GM12891 (cell line): Measurements from ENCODE around the gene PGS1.

Experiments
- DNase-seq: peaks from one replicate; pipeline ENCODE4 v3.0.0; 2011; ENCODE audit warnings: low spot score; ENCODE audit not compliant: insufficient read length
- FAIRE-seq: peaks from 2 replicates; lab custom pipeline; 2011; peaks lifted over from hg19 to GRCh38; lab: Jason Lieb, UNC
- PAX5 ChIP-seq: IDR thresholded peaks from 2 replicates; pipeline ENCODE4 v1.6.1; 2011; ENCODE audit warnings: low read length, moderate library complexity, mild to moderate bottlenecking; ENCODE audit not compliant: insufficient read depth, severe bottlenecking
- POLR2A ChIP-seq: IDR thresholded peaks from 2 replicates; pipeline ENCODE4 v1.6.1; 2011; ENCODE audit warnings: low read depth, low read length, control low read depth
- POLR2AphosphoS5 ChIP-seq: IDR thresholded peaks from 2 replicates; pipeline ENCODE4 v1.6.1; 2011; ENCODE audit warnings: low read depth, low read length, control low read depth
- POU2F2 ChIP-seq: IDR thresholded peaks from 2 replicates; pipeline ENCODE4 v1.6.1; 2011; ENCODE audit warnings: low read depth, mild to moderate bottlenecking, control low read depth, low read length, moderate library complexity
- SPI1 ChIP-seq: IDR thresholded peaks from 2 replicates; pipeline ENCODE4 v1.6.1; 2011; ENCODE audit warnings: low read depth, low read length, control low read depth
- TAF1 ChIP-seq: IDR thresholded peaks from 2 replicates; pipeline ENCODE4 v1.6.1; 2011; ENCODE audit warnings: low read depth, low read length, control low read depth

PGS1 gene

GRCh38 chr17:78356101-78356713, 22.2 kb upstream of the PGS1 start:
- peak; percentile 98 for FAIRE-seq
- no peak for TF ChIP-seq PAX5
- TF ChIP-seq POU2F2 = peak; percentile 100
- peak; percentile 75; the same call in 1 of the 2 replicates for TF ChIP-seq POLR2AphosphoS5
- TF ChIP-seq TAF1 = 0 out of 2 replicates have a peak, but pooled peaks have one; percentile 20
- peak; percentile 64 for TF ChIP-seq SPI1
- peak; percentile 70 for TF ChIP-seq POLR2A
- DNase-seq = peak; percentile 83

DNA sequence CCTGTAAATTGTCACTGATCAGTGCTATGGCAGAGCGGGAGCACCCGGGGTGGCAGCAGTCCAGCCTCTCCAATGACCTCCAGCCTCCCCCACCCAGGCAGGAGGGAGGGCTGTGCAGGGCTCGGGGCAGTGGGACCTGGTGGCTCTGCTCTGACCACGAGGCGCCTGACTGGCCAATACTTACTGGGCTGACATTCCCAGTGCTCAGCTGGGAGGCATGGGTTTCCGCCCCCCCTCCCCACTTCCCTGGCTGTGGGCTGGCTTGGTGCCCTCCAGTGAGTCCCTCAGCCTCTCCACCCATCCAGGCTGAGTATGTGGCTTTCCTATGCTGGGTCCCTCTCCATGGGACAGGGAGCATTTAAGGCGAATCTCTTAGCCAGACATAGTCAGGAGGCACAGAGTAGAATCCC, 21.3 kb upstream of the PGS1 start:
- no peak for DNase-seq
- TF ChIP-seq SPI1 = no peak
- no peak for TF ChIP-seq PAX5
- TF ChIP-seq POLR2AphosphoS5 = no peak
- TF ChIP-seq POLR2A = no peak
- no peak for TF ChIP-seq TAF1
- no peak for TF ChIP-seq POU2F2
- no peak for FAIRE-seq

DNA sequence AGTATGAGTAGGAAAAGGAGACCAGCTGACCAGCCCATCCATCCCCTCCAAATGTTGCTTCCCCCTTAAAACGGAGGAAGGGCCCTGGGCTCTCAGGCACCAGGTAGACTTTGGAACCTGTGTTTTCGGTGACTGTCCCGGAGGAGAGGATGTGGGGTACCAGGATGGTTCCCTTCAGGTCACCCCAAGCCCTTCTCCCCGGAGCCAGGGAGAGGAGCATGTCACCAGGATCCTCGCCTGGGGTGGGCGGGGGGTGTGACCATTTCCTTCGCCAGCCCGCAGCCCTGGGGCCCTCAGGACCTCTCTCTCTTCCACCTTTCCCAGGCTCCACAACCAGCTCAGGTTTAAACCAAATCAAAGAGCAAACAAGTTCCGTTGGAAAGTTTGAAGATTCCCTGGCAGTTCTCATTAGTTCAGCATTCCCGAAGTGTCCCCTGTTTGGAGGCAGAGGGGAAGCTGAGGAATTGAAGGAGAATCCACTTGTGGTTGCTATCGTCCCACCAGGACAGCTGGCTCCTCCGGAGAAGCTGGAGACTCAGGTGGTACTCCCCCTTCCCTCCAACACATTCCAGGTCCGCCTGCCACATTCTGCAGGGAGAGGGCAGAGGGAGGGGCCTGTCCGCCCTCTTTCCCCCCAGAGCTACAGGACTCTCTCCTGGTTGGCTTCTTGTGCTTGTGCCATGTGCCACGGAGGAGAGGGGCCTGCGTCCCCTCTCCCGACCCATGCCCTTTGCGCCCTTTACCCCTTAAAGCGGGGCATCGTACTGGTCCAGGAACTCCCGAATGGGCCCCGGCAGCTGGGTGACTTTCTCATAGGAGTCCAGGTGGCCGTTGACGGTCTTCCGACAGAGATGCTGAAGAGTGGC, 20.5 kb upstream of the PGS1 start:
- FAIRE-seq = no peak
- no peak for DNase-seq
- TF ChIP-seq PAX5 (no peak), SPI1 (no peak), POLR2AphosphoS5 (no peak), POU2F2 (no peak), POLR2A (no peak), TAF1 (no peak)

GRCh38 chr17:78358538-78359320, 19.7 kb upstream of the PGS1 start:
- FAIRE-seq (no peak), DNase-seq (no peak)
- TF ChIP-seq TAF1 (no peak), POLR2AphosphoS5 (no peak), SPI1 (no peak), POU2F2 (no peak), POLR2A (no peak), PAX5 (no peak)

GRCh38 chr17:78359321-78359996, 19.0 kb upstream of the PGS1 start:
- no peak for TF ChIP-seq POLR2A
- TF ChIP-seq TAF1 = no peak
- TF ChIP-seq POLR2AphosphoS5 = no peak
- no peak for TF ChIP-seq SPI1
- TF ChIP-seq POU2F2 = no peak
- no peak for TF ChIP-seq PAX5
- no peak for DNase-seq
- FAIRE-seq = no peak

DNA sequence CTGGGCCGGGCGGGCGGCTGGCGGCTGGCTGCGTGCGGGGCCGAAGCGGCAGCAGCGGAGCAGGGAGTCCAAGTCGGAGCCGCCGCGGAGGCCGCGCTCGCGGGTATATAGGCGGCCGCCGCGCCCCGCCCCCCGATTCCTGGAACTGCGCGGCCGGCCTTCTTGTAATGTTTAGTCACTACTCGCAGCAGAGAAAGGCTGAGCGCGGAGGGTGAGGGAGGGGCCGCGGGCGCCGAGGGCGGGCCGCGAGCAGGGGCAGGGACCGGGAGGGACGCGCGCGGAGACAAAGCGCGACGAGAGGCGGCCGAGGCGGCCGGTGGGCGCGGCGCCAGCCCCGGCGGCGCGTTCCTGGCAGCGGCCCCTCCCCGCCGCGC, 18.5 kb upstream of the PGS1 start, which contains the start of gene SOCS3:
Gene SOCS3, minus strand, starts transcription at position 81 of the 374 bp plus-strand sequence. CDS start 982 bp downstream, outside the sequence.
- peak; percentile 59; the same call in 1 of the 2 replicates for TF ChIP-seq POLR2A
- TF ChIP-seq POLR2AphosphoS5 = no peak
- 0 out of 2 replicates have a peak, but pooled peaks have one; percentile 59 for TF ChIP-seq TAF1
- no peak for TF ChIP-seq SPI1
- no peak for TF ChIP-seq PAX5
- peak; percentile 72 for DNase-seq
- peak; percentile 81 for FAIRE-seq

DNA sequence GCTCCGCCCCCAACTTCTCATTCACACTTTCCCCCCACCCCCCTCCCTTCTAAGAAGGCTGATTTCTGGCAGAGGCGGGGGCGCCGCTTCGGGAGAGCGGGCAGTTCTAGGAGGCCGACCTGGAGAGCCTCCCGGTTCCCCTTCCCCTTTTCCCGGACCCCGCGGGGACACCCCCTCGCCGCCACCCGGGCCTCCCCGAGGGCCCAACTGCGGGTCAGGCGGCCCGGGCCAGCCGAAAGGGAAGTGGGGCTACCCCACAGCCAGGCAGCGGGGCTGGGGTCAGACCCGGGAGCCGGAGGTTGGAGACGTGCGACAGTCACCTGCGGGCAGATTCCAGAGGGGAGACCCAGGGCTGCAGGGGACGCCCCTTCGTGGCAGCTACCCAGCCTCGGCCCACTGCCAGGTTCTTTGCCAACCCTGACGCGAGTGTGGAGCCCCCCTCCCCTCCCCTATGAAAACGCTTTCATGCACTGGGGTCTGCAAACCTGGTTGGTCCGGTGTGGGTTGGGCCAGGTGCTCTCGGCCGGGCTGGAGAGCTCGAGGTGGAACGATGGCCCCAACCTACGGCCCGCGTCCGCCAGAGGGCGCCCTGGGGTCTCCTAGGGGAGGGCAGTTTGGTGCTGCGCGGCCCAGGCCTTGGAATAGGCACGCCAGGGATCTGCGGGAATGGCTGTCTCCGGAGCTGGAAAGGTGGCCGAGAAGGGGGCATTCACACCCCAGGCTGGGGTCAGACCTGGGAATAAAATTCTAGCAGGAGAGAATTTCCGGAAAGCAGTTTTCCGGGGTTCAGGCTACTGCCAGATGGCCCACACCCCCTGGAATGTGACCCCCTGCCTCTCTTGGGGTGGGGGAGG, 17.9 kb upstream of the PGS1 start:
- FAIRE-seq (peak; percentile 92), DNase-seq (peak; percentile 94)
- no peak for TF ChIP-seq POU2F2
- TF ChIP-seq TAF1 = no peak
- TF ChIP-seq SPI1 = peak; percentile 28; the same call in 1 of the 2 replicates
- no peak for TF ChIP-seq POLR2AphosphoS5
- TF ChIP-seq PAX5 = no peak

- no peak for TF ChIP-seq PAX5
- TF ChIP-seq POLR2AphosphoS5 = no peak
- no peak for TF ChIP-seq SPI1
- no peak for TF ChIP-seq POLR2A
- no peak for TF ChIP-seq TAF1
- no peak for DNase-seq
- FAIRE-seq = no peak
These were observed 17.2 kb upstream of the PGS1 start for GRCh38 chr17:78361225-78361701.
